Neural progenitor cell (in vitro differentiated cells): ENCODE measurements around the gene GDI1. TPM values are rescaled to one million over a fixed set of nuclear protein-coding genes. Genes with fewer than 3 reads are reported as not detected.
A peak's percentile ranks its signal among the peaks of the same experiment; 100 is the strongest.

Experiments used
- DNase-seq: peaks from one replicate; pipeline ENCODE4 v3.0.0-alpha.2; 2016; ENCODE audit warnings: low spot score
- H2AFZ ChIP-seq: fragments of 200-600 bp; sonication (generic); replicated peaks from 2 replicates; pipeline ENCODE4 v1.6.1; 2016; ENCODE audit warnings: antibody characterized with exemption
- H3F3A ChIP-seq: fragments of 200-600 bp; sonication (generic); 2 replicates; pipeline ENCODE4 v1.6.1; 2016; ENCODE audit warnings: antibody characterized with exemption, low read depth
- H3K27ac ChIP-seq: fragments of 200-600 bp; sonication (generic); 2 replicates; pipeline ENCODE4 v1.5.1; 2016; ENCODE audit warnings: mild to moderate bottlenecking
- H3K27me3 ChIP-seq: fragments of 200-600 bp; sonication (generic); 2 replicates; pipeline ENCODE4 v1.6.1; 2016; ENCODE audit warnings: mild to moderate bottlenecking, moderate library complexity
- H3K36me3 ChIP-seq: fragments of 200-600 bp; sonication (generic); 2 replicates; pipeline ENCODE4 v1.5.1; 2016
- H3K4me1 ChIP-seq: fragments of 200-600 bp; sonication (generic); 2 replicates; pipeline ENCODE4 v1.6.1; 2016; ENCODE audit warnings: mixed run types
- H3K4me2 ChIP-seq: fragments of 200-600 bp; sonication (generic); 2 replicates; pipeline ENCODE4 v1.6.1; 2016
- H3K4me3 ChIP-seq: fragments of 200-600 bp; sonication (generic); 2 replicates; pipeline ENCODE4 v1.5.1; 2016
- H3K79me2 ChIP-seq: fragments of 200-600 bp; sonication (generic); 2 replicates; pipeline ENCODE4 v1.6.1; 2016; ENCODE audit warnings: low read depth
- H3K9ac ChIP-seq: fragments of 200-600 bp; sonication (generic); 2 replicates; pipeline ENCODE4 v1.6.1; 2016
- H3K9me3 ChIP-seq: fragments of 200-600 bp; sonication (generic); 2 replicates; pipeline ENCODE4 v1.5.1; 2016; ENCODE audit warnings: low read depth
- H4K20me1 ChIP-seq: fragments of 200-600 bp; sonication (generic); 2 replicates; pipeline ENCODE4 v1.6.1; 2016; ENCODE audit warnings: low read depth
- H3K27ac Mint-ChIP-seq: 3 replicates; pipeline ENCODE4 v1.8.0; 2021; ENCODE audit warnings: mixed read lengths
- H3K27me3 Mint-ChIP-seq: 2 replicates; pipeline ENCODE4 v1.8.0; 2022; ENCODE audit warnings: low read depth, mild to moderate bottlenecking, inconsistent platforms, moderate library complexity, mixed read lengths; ENCODE audit not compliant: insufficient read depth
- H3K36me3 Mint-ChIP-seq: 3 replicates; pipeline ENCODE4 v1.8.0; 2021; ENCODE audit warnings: mixed read lengths
- H3K4me1 Mint-ChIP-seq: 3 replicates; pipeline ENCODE4 v1.8.0; 2021; ENCODE audit warnings: mixed read lengths
- H3K4me3 Mint-ChIP-seq: 3 replicates; pipeline ENCODE4 v1.8.0; 2021; ENCODE audit warnings: mild to moderate bottlenecking, moderate library complexity, mixed read lengths
- H3K9me3 Mint-ChIP-seq: 3 replicates; pipeline ENCODE4 v1.8.0; 2020; ENCODE audit warnings: mixed read lengths
- EZH2 ChIP-seq: fragments of 200-600 bp; sonication (generic); IDR thresholded peaks from 2 replicates; pipeline ENCODE4 v1.6.1; 2017; ENCODE audit warnings: antibody characterized with exemption, mild to moderate bottlenecking, moderate library complexity
- EZH2phosphoT487 ChIP-seq: fragments of 200-600 bp; sonication (generic); IDR thresholded peaks from 2 replicates; pipeline ENCODE4 v1.6.1; 2017; ENCODE audit warnings: antibody characterized with exemption
- total RNA-seq: library from RNA; depleted of rRNA; stranded (reverse); fragments of >200 nt; gene quantifications from 2 replicates; pipeline ENCODE4 v1.2.3, GENCODE V29; 2015; ENCODE audit warnings: low replicate concordance
- TF ChIP-seq, protein P1 (sequence below): fragments of 200-600 bp; sonication (generic); IDR thresholded peaks from 2 replicates; pipeline ENCODE4 v1.5.1; 2017; ENCODE audit warnings: antibody characterized with exemption, mild to moderate bottlenecking

Gene GDI1
- total RNA-seq, 1 donor from 2014 or later = 119 TPM

DNA sequence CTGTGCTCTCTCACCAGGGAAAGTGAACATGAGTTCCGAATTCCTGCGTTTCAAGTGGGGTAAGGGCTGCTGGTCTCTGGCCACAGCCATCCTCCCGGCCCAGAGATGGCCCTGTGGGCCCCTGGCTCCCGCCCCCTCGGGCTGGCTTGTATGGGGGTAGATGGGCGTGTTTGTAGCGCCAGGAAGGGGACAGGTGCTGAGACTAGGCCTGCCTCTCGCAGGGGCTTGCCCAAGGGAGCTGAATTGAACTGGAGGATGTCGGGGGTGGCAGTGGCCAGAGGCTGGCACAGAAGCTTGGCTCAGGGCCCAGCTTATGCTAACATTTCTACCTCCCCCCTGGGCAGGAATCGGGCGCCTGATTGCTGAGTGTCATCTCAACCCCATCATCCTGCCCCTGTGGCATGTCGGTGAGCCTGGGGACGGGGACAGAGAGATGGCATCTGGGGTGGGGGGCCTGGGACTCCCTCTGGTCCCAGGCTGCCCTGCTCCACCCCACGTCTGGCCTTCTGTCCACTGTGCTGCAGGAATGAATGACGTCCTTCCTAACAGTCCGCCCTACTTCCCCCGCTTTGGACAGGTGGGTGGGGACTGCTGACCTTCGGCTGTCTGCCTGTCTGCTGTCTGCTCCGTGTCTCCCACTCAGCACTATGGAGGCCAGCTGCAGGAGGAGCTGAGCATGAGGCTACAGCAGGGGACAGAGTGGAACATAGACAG, 17.1 kb upstream of the GDI1 start:
- Histone ChIP-seq H3F3A (no peaks in the 10 kb centered on the region), H3K9ac (no peak overlapping the region), H3K27me3 (no peaks in the 10 kb centered on the region), H3K79me2 (no peaks in the 10 kb centered on the region), H3K36me3 (no peaks in the 10 kb centered on the region), H3K4me3 (no peak overlapping the region), H3K4me2 (no peak overlapping the region), H4K20me1 (no peaks in the 10 kb centered on the region), H3K27ac (no peak overlapping the region), H2AFZ (no peak overlapping the region), H3K4me1 (no peaks in the 10 kb centered on the region), H3K9me3 (no peaks in the 10 kb centered on the region)
- peaks cover 15% of the 10 kb centered on the region for H3K27me3 Mint-ChIP-seq
- H3K27ac Mint-ChIP-seq = no peak overlapping the region
- peaks cover 4% of the 10 kb centered on the region for H3K36me3 Mint-ChIP-seq
- H3K9me3 Mint-ChIP-seq = peaks cover 26% of the 10 kb centered on the region
- no peak overlapping the region for H3K4me3 Mint-ChIP-seq
- DNase-seq = no peak
- TF ChIP-seq EZH2phosphoT487 (no peak), EZH2 (no peak)
- TF ChIP-seq, protein P1, sequence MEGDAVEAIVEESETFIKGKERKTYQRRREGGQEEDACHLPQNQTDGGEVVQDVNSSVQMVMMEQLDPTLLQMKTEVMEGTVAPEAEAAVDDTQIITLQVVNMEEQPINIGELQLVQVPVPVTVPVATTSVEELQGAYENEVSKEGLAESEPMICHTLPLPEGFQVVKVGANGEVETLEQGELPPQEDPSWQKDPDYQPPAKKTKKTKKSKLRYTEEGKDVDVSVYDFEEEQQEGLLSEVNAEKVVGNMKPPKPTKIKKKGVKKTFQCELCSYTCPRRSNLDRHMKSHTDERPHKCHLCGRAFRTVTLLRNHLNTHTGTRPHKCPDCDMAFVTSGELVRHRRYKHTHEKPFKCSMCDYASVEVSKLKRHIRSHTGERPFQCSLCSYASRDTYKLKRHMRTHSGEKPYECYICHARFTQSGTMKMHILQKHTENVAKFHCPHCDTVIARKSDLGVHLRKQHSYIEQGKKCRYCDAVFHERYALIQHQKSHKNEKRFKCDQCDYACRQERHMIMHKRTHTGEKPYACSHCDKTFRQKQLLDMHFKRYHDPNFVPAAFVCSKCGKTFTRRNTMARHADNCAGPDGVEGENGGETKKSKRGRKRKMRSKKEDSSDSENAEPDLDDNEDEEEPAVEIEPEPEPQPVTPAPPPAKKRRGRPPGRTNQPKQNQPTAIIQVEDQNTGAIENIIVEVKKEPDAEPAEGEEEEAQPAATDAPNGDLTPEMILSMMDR = no peak
- peaks cover 3% of the 10 kb centered on the region for H3K4me1 Mint-ChIP-seq

DNA sequence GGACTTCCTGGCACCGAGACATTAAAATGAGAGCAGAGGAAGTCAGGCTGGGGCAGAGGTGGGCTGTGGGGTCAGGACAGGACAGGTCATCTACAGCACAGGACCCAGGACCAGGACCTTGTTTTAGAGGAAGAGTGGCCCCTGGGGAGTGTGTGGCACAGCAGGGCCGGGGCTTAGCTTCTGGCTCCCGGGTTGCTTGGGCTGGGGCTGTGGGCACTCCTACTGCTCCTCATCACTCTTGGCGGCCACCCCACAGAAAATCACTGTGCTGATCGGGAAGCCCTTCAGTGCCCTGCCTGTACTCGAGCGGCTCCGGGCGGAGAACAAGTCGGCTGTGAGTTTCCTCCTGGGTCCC, 16.6 kb upstream of the GDI1 start:
- H3K27me3 Mint-ChIP-seq = peaks cover 13% of the 10 kb centered on the region
- Histone ChIP-seq H3K4me3 (no peak overlapping the region), H3K4me2 (no peak overlapping the region), H3K27ac (no peak overlapping the region), H3K9ac (no peak overlapping the region), H3K4me1 (no peaks in the 10 kb centered on the region), H3F3A (no peaks in the 10 kb centered on the region), H2AFZ (no peak overlapping the region), H3K27me3 (no peaks in the 10 kb centered on the region), H3K9me3 (no peaks in the 10 kb centered on the region), H4K20me1 (no peaks in the 10 kb centered on the region), H3K79me2 (no peaks in the 10 kb centered on the region), H3K36me3 (no peaks in the 10 kb centered on the region)
- no peak overlapping the region for H3K27ac Mint-ChIP-seq
- H3K36me3 Mint-ChIP-seq = peaks cover 2% of the 10 kb centered on the region
- H3K4me3 Mint-ChIP-seq = no peak overlapping the region
- H3K4me1 Mint-ChIP-seq = peaks cover 3% of the 10 kb centered on the region
- peaks cover 23% of the 10 kb centered on the region for H3K9me3 Mint-ChIP-seq
- no peak for DNase-seq
- TF ChIP-seq EZH2 (no peak), EZH2phosphoT487 (no peak)
- TF ChIP-seq, protein P1 = no peak

DNA sequence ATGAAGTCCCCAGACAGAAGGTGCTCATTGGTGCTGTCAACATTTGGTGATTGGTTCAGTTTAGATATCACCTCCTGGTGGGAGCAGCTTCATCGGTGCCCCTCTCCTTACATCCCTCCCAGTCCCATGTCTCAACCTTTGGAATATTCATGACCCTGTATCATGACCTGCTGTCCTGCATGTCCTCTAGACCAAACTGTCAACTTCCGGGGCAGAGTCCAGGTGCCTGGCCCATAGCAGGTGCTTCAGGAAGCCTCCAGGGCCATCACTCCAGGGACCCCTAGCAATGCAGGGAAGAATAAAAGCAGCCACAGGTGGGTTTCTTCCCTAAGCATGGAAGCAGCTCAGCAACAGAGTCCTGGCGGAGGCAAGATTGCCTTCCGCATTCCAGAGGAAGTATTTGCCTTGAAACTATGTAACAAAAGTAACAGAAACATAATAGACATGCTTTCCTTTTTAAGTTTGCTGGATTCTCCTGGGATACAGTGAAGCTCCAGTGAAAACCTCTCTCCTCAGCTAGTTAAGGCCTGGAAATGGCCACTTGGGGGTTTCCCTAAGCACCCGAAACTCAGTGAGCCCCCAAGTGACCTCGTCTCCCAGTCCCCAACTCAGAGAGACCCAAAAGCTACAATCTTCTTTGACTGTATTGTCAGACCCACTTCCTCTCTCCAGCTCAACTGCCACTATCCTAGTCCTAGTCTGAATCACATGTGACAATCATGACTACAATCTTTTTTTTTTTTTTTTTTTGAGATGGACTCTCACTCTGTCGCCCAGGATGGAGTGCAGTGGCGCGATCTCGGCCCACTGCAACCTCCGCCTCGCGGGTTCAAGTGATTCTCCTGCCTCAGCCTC, 9.8 kb upstream of the GDI1 start:
- Histone ChIP-seq H4K20me1 (no peaks in the 10 kb centered on the region), H3K4me2 (no peak overlapping the region), H3K4me3 (no peak overlapping the region), H3K9ac (no peak overlapping the region), H3F3A (peaks cover 7% of the 10 kb centered on the region), H3K27me3 (no peaks in the 10 kb centered on the region), H3K36me3 (no peaks in the 10 kb centered on the region), H2AFZ (no peak overlapping the region), H3K4me1 (no peaks in the 10 kb centered on the region), H3K79me2 (peaks cover 16% of the 10 kb centered on the region), H3K9me3 (no peaks in the 10 kb centered on the region), H3K27ac (no peak overlapping the region)
- H3K27me3 Mint-ChIP-seq = peaks cover 9% of the 10 kb centered on the region
- TF ChIP-seq, protein P1 = no peak
- no peak for TF ChIP-seq EZH2
- no peak for TF ChIP-seq EZH2phosphoT487
- peak overlapping the region; percentile 84 for H3K4me3 Mint-ChIP-seq
- DNase-seq = no peak
- peaks cover 17% of the 10 kb centered on the region for H3K4me1 Mint-ChIP-seq
- peaks cover 6% of the 10 kb centered on the region for H3K36me3 Mint-ChIP-seq
- H3K9me3 Mint-ChIP-seq = peaks cover 22% of the 10 kb centered on the region
- H3K27ac Mint-ChIP-seq = no peak overlapping the region
